ENCODE data around the gene HS3ST4. TPM values are rescaled to one million over a fixed set of nuclear protein-coding genes. Genes with fewer than 3 reads are reported as not detected.

Gene HS3ST4
- total and polyA plus RNA-seq, 2 donors: 0.19 to 1.3 TPM

- DNase-seq (ENCODE audit: extremely low spot score): no peak
- Histone ChIP-seq H3K27ac (ENCODE audit: low read depth) (no peak overlapping the region), H3K36me3 (ENCODE audit: insufficient read depth) (no peaks in the 10 kb centered on the region), H3K4me1 (ENCODE audit: insufficient read depth) (no peaks in the 10 kb centered on the region), H3K4me3 (ENCODE audit: low read depth, low read length) (no peak overlapping the region)
- 70% methylated on average over 1 of the region's 1 CpG for WGBS
Measured at GRCh38 chr16:25966172-25967097, 274.7 kb downstream of the HS3ST4 start.

- no peaks in the 10 kb centered on the region for H3K4me1 ChIP-seq (ENCODE audit: insufficient read depth)
- H3K27ac ChIP-seq (ENCODE audit: low read depth): no peak overlapping the region
- WGBS: 80% methylated on average over 4 of the region's 4 CpGs
- no peaks in the 10 kb centered on the region for H3K36me3 ChIP-seq (ENCODE audit: insufficient read depth)
- H3K4me3 ChIP-seq (ENCODE audit: low read depth, low read length): no peak overlapping the region
- DNase-seq (ENCODE audit: extremely low spot score): no peak
Measured at GRCh38 chr16:25977121-25977520, 285.4 kb downstream of the HS3ST4 start.

- Histone ChIP-seq H3K4me1 (ENCODE audit: insufficient read depth) (no peaks in the 10 kb centered on the region), H3K36me3 (ENCODE audit: insufficient read depth) (no peaks in the 10 kb centered on the region), H3K27ac (ENCODE audit: low read depth) (no peak overlapping the region), H3K4me3 (ENCODE audit: low read depth, low read length) (no peak overlapping the region)
- DNase-seq (ENCODE audit: extremely low spot score): no peak
Measured at GRCh38 chr16:25978218-25978617, 286.5 kb downstream of the HS3ST4 start.

- Histone ChIP-seq H3K4me1 (ENCODE audit: insufficient read depth) (no peaks in the 10 kb centered on the region), H3K4me3 (ENCODE audit: low read depth, low read length) (no peak overlapping the region), H3K27ac (ENCODE audit: low read depth) (no peak overlapping the region), H3K36me3 (ENCODE audit: insufficient read depth) (no peaks in the 10 kb centered on the region)
- WGBS: 60% methylated on average over 6 of the region's 6 CpGs
- DNase-seq (ENCODE audit: extremely low spot score): no peak
Measured at GRCh38 chr16:25988084-25988483, 296.3 kb downstream of the HS3ST4 start.

GRCh38 chr16:25988882-25989281 is 297.1 kb downstream of the HS3ST4 start:
- Histone ChIP-seq H3K4me3 (ENCODE audit: low read depth, low read length) (no peak overlapping the region), H3K27ac (ENCODE audit: low read depth) (no peak overlapping the region), H3K4me1 (ENCODE audit: insufficient read depth) (no peaks in the 10 kb centered on the region), H3K36me3 (ENCODE audit: insufficient read depth) (no peaks in the 10 kb centered on the region)
- no peak for DNase-seq (ENCODE audit: extremely low spot score)
- 76% methylated on average over 7 of the region's 7 CpGs for WGBS

GRCh38 chr16:25996052-25996451 is 304.3 kb downstream of the HS3ST4 start:
- H3K27ac ChIP-seq (ENCODE audit: low read depth): no peak overlapping the region
- H3K36me3 ChIP-seq (ENCODE audit: insufficient read depth): no peaks in the 10 kb centered on the region
- H3K4me3 ChIP-seq (ENCODE audit: low read depth, low read length): no peak overlapping the region
- DNase-seq (ENCODE audit: extremely low spot score): no peak
- 83% methylated on average over 2 of the region's 2 CpGs for whole genome bisulfite sequencing
- H3K4me1 ChIP-seq (ENCODE audit: insufficient read depth): no peaks in the 10 kb centered on the region

- no peak for DNase-seq (ENCODE audit: extremely low spot score)
- Histone ChIP-seq H3K4me1 (ENCODE audit: insufficient read depth) (no peaks in the 10 kb centered on the region), H3K36me3 (ENCODE audit: insufficient read depth) (no peaks in the 10 kb centered on the region), H3K27ac (ENCODE audit: low read depth) (no peak overlapping the region), H3K4me3 (ENCODE audit: low read depth, low read length) (no peak overlapping the region)
- WGBS: 31% methylated on average over 5 of the region's 5 CpGs
Measured at GRCh38 chr16:26005336-26005735, 313.6 kb downstream of the HS3ST4 start.

- H3K27ac ChIP-seq (ENCODE audit: low read depth): no peak overlapping the region
- no peak overlapping the region for H3K4me3 ChIP-seq (ENCODE audit: low read depth, low read length)
- no peaks in the 10 kb centered on the region for H3K4me1 ChIP-seq (ENCODE audit: insufficient read depth)
- 87% methylated on average over 1 of the region's 1 CpG for WGBS
- H3K36me3 ChIP-seq (ENCODE audit: insufficient read depth): no peaks in the 10 kb centered on the region
- no peak for DNase-seq (ENCODE audit: extremely low spot score)
Measured at GRCh38 chr16:26012376-26012775, 320.6 kb downstream of the HS3ST4 start.

- Histone ChIP-seq H3K36me3 (ENCODE audit: insufficient read depth) (no peaks in the 10 kb centered on the region), H3K4me3 (ENCODE audit: low read depth, low read length) (no peak overlapping the region), H3K27ac (ENCODE audit: low read depth) (no peak overlapping the region), H3K4me1 (ENCODE audit: insufficient read depth) (no peaks in the 10 kb centered on the region)
- WGBS: 92% methylated on average over 3 of the region's 3 CpGs
- DNase-seq (ENCODE audit: extremely low spot score): no peak
Measured at GRCh38 chr16:26015776-26016175, 324.0 kb downstream of the HS3ST4 start.

- Histone ChIP-seq H3K36me3 (ENCODE audit: insufficient read depth) (no peaks in the 10 kb centered on the region), H3K4me1 (ENCODE audit: insufficient read depth) (no peaks in the 10 kb centered on the region), H3K4me3 (ENCODE audit: low read depth, low read length) (no peak overlapping the region), H3K27ac (ENCODE audit: low read depth) (no peak overlapping the region)
- no peak for DNase-seq (ENCODE audit: extremely low spot score)
- 62% methylated on average over 2 of the region's 2 CpGs for WGBS
Measured at GRCh38 chr16:26016989-26017388, 325.2 kb downstream of the HS3ST4 start.

- WGBS: 36% methylated on average over 12 of the region's 12 CpGs
- no peak overlapping the region for H3K27ac ChIP-seq (ENCODE audit: low read depth)
- no peak overlapping the region for H3K4me3 ChIP-seq (ENCODE audit: low read depth, low read length)
- H3K36me3 ChIP-seq (ENCODE audit: insufficient read depth): no peaks in the 10 kb centered on the region
- DNase-seq (ENCODE audit: extremely low spot score): no peak
- H3K4me1 ChIP-seq (ENCODE audit: insufficient read depth): no peaks in the 10 kb centered on the region
Measured at GRCh38 chr16:26019381-26020242, 327.9 kb downstream of the HS3ST4 start.

- WGBS: 70% methylated on average over 9 of the region's 9 CpGs
- Histone ChIP-seq H3K36me3 (ENCODE audit: insufficient read depth) (no peaks in the 10 kb centered on the region), H3K4me3 (ENCODE audit: low read depth, low read length) (no peak overlapping the region), H3K27ac (ENCODE audit: low read depth) (no peak overlapping the region), H3K4me1 (ENCODE audit: insufficient read depth) (no peaks in the 10 kb centered on the region)
- no peak for DNase-seq (ENCODE audit: extremely low spot score)
Measured at GRCh38 chr16:26026709-26027450, 335.1 kb downstream of the HS3ST4 start.

GRCh38 chr16:26031286-26031685 is 339.5 kb downstream of the HS3ST4 start:
- WGBS: 72% methylated on average over 9 of the region's 9 CpGs
- H3K36me3 ChIP-seq (ENCODE audit: insufficient read depth): no peaks in the 10 kb centered on the region
- no peak for DNase-seq (ENCODE audit: extremely low spot score)
- H3K27ac ChIP-seq (ENCODE audit: low read depth): no peak overlapping the region
- no peak overlapping the region for H3K4me3 ChIP-seq (ENCODE audit: low read depth, low read length)
- H3K4me1 ChIP-seq (ENCODE audit: insufficient read depth): no peaks in the 10 kb centered on the region

Measured in urinary bladder (tissue), 4 donors.